BJ (cell line): ENCODE data around the gene PNRC2. TPM values are rescaled to one million over a fixed set of nuclear protein-coding genes. Genes with fewer than 3 reads are reported as not detected.
"Not testable (repeated sequence)": the region's sequence is repeated elsewhere in the genome, so short reads cannot be mapped to it uniquely, and the experiment has no call there.

ENCODE experiments used
- CTCF ChIA-PET: fragments of 350-600 bp; formaldehyde crosslinking; extraction: SDS; loops from one replicate; lab custom pipeline; 2021; ENCODE audit warnings: antibody characterized with exemption, inconsistent platforms; lab: Yijun Ruan, JAX
- POLR2A ChIA-PET: fragments of 300-600 bp; sonication (Branson Sonifier 250); formaldehyde crosslinking; extraction: SDS; loops from one replicate; lab custom pipeline; 2021; ENCODE audit warnings: antibody characterized with exemption; lab: Charles Lee
- DNase-seq: peaks from one replicate; pipeline ENCODE4 v3.0.0-alpha.2; 2011; ENCODE audit warnings: low read depth
- H3K27me3 ChIP-seq: 2 replicates; pipeline ENCODE4 v1.6.0; 2011; ENCODE audit warnings: low read length; ENCODE audit not compliant: control insufficient read depth, insufficient read depth
- H3K36me3 ChIP-seq: 2 replicates; pipeline ENCODE4 v1.5.1; 2011; ENCODE audit warnings: low read length; ENCODE audit not compliant: control insufficient read depth, insufficient read depth
- H3K4me3 ChIP-seq: 2 replicates; pipeline ENCODE4 v1.5.1; 2011; ENCODE audit warnings: low read depth, mild to moderate bottlenecking, control low read depth, low read length
- CTCF ChIP-seq: IDR thresholded peaks from 2 replicates; pipeline ENCODE4 v1.5.1; 2011; ENCODE audit warnings: low read depth, mild to moderate bottlenecking, control low read depth, inconsistent platforms, low read length, moderate library complexity; ENCODE audit not compliant: insufficient read depth
- polyA plus RNA-seq: library from polyadenylated mRNA; depleted of rRNA; stranded (reverse); fragments of >200 nt; gene quantifications from 2 replicates; pipeline ENCODE4 v1.2.3, GENCODE V29; 2011

PNRC2 gene
- polyA plus RNA-seq, 1 experiment, result 30.0 TPM

- no peaks in the 10 kb centered on the region for H3K36me3 ChIP-seq
- no peak for DNase-seq
- CTCF ChIA-PET, result no interaction called here
- TF ChIP-seq CTCF, result no peak
- no peak overlapping the region for H3K4me3 ChIP-seq
- H3K27me3 ChIP-seq, result no peaks in the 10 kb centered on the region
- POLR2A ChIA-PET, result no interaction called here
Observed at GRCh38 chr1:23984417-23985186, 25.0 kb downstream of the PNRC2 start.

GRCh38 chr1:23987038-23987437 is 27.4 kb downstream of the PNRC2 start:
- H3K27me3 ChIP-seq, CTCF ChIA-PET, H3K36me3 ChIP-seq, DNase-seq, POLR2A ChIA-PET, H3K4me3 ChIP-seq: not testable (repeated sequence)

GRCh38 chr1:23989263-23989662 is 29.6 kb downstream of the PNRC2 start:
- no peaks in the 10 kb centered on the region for H3K36me3 ChIP-seq
- DNase-seq, result no peak
- CTCF ChIA-PET, result interaction anchor here (0.6 to 0.9 kb wide), 4 partner anchors 12 to 181 kb away, joined by 3 read pairs; no protein-coding TSS in a partner anchor
- no peak overlapping the region for H3K4me3 ChIP-seq
- POLR2A ChIA-PET, result no interaction called here
- no peaks in the 10 kb centered on the region for H3K27me3 ChIP-seq
- no peak for TF ChIP-seq CTCF

GRCh38 chr1:23992011-23992410 is 32.4 kb downstream of the PNRC2 start:
- DNase-seq, POLR2A ChIA-PET, H3K36me3 ChIP-seq, H3K27me3 ChIP-seq, H3K4me3 ChIP-seq: not testable (repeated sequence)
- CTCF ChIA-PET, result interaction anchor here (1.5 kb wide), 1 partner anchor 36 kb away, joined by 3 read pairs; no protein-coding TSS in a partner anchor

- ChIA-PET POLR2A (no interaction called here), CTCF (no interaction called here)
- TF ChIP-seq CTCF, result no peak
- Histone ChIP-seq H3K27me3 (no peaks in the 10 kb centered on the region), H3K36me3 (no peaks in the 10 kb centered on the region), H3K4me3 (no peak overlapping the region)
- DNase-seq, result no peak
Observed at GRCh38 chr1:23995431-23995837, 35.8 kb downstream of the PNRC2 start.

- Histone ChIP-seq H3K27me3 (no peaks in the 10 kb centered on the region), H3K4me3 (no peak overlapping the region), H3K36me3 (no peaks in the 10 kb centered on the region)
- POLR2A ChIA-PET, result no interaction called here
- CTCF ChIA-PET, result no interaction called here
- TF ChIP-seq CTCF, result no peak
- DNase-seq, result no peak
Observed at GRCh38 chr1:23996700-23997229, 37.1 kb downstream of the PNRC2 start.
